Central memory CD4-positive, alpha-beta T cell (primary cell): ENCODE data around the gene HMCN2.
"Not testable (repeated sequence)": the region's sequence is repeated elsewhere in the genome, so short reads cannot be mapped to it uniquely, and the experiment has no call there.

ENCODE experiments used
- DNase-seq: peaks from one replicate; pipeline ENCODE4 v3.0.0; 2022

HMCN2 gene

GRCh38 chr9:130331573-130331972, 66.0 kb downstream of the HMCN2 start:
- no peak for DNase-seq

GRCh38 chr9:130332384-130332926, 66.9 kb downstream of the HMCN2 start:
- DNase-seq = no peak

- no peak for DNase-seq
Observed at GRCh38 chr9:130333041-130333711, 67.6 kb downstream of the HMCN2 start.

- no peak for DNase-seq
Observed at GRCh38 chr9:130333712-130334062, 68.1 kb downstream of the HMCN2 start.

- DNase-seq = no peak
Observed at GRCh38 chr9:130334915-130335314, 69.4 kb downstream of the HMCN2 start.

GRCh38 chr9:130336027-130336610, 70.6 kb downstream of the HMCN2 start:
- no peak for DNase-seq

- no peak for DNase-seq
Observed at GRCh38 chr9:130336885-130337284, 71.3 kb downstream of the HMCN2 start.

GRCh38 chr9:130337318-130337717, 71.8 kb downstream of the HMCN2 start:
- no peak for DNase-seq

GRCh38 chr9:130337784-130338380, 72.3 kb downstream of the HMCN2 start:
- DNase-seq = no peak

- DNase-seq = not testable (repeated sequence)
Observed at GRCh38 chr9:130338891-130339290, 73.3 kb downstream of the HMCN2 start.

- DNase-seq = no peak
Observed at GRCh38 chr9:130339306-130339705, 73.7 kb downstream of the HMCN2 start.

GRCh38 chr9:130340011-130340410, 74.5 kb downstream of the HMCN2 start:
- DNase-seq = no peak

GRCh38 chr9:130340557-130340956, 75.0 kb downstream of the HMCN2 start:
- DNase-seq = not testable (repeated sequence)

- no peak for DNase-seq
Observed at GRCh38 chr9:130341128-130341527, 75.6 kb downstream of the HMCN2 start.

GRCh38 chr9:130341839-130342713, 76.5 kb downstream of the HMCN2 start:
- no peak for DNase-seq

- no peak for DNase-seq
Observed at GRCh38 chr9:130342714-130343085, 77.1 kb downstream of the HMCN2 start.

GRCh38 chr9:130343445-130343918, 77.9 kb downstream of the HMCN2 start:
- no peak for DNase-seq

GRCh38 chr9:130344366-130344765, 78.8 kb downstream of the HMCN2 start:
- DNase-seq = no peak

GRCh38 chr9:130345009-130345896, 79.7 kb downstream of the HMCN2 start:
- DNase-seq = no peak

GRCh38 chr9:130345897-130346385, 80.4 kb downstream of the HMCN2 start:
- no peak for DNase-seq

GRCh38 chr9:130346431-130346830, 80.9 kb downstream of the HMCN2 start:
- no peak for DNase-seq

- no peak for DNase-seq
Observed at GRCh38 chr9:130347036-130347435, 81.5 kb downstream of the HMCN2 start.
